ENCODE data around the gene BEND3. TPM values are rescaled to one million over a fixed set of nuclear protein-coding genes. Genes with fewer than 3 reads are reported as not detected.
A peak's percentile ranks its signal among the peaks of the same experiment; 100 is the strongest.
"Not testable (repeated sequence)": the region's sequence is repeated elsewhere in the genome, so short reads cannot be mapped to it uniquely, and the experiment has no call there.

Gene BEND3
- 3.5 and 4.2 TPM in 2 replicates for total RNA-seq

- peak within 1 kb of the TSS; percentile 64 for H3K4me3 ChIP-seq (ENCODE audit: low read depth, low read length)
- no peak for TF ChIP-seq CTCF (IDR thresholded peaks at IDR 0.05; ENCODE audit: insufficient read depth, low read depth, low read length)
- DNase-seq (ENCODE audit: low read depth) = no peak
These were observed at the start of gene BEND3 for GRCh38 chr6:107114926-107115694. Gene BEND3 (minus strand): TSS chr6:107115515. CDS start chr6:107099285, 16,230 bp downstream.

GRCh38 chr6:107164299-107164698 lies 49.0 kb upstream of the BEND3 start:
- not testable (repeated sequence) for DNase-seq (ENCODE audit: low read depth); H3K4me3 ChIP-seq (ENCODE audit: low read depth, low read length)

- H3K4me3 ChIP-seq (ENCODE audit: low read depth, low read length) = no peak overlapping the region
- no peak for DNase-seq (ENCODE audit: low read depth)
- TF ChIP-seq CTCF (IDR thresholded peaks at IDR 0.05; ENCODE audit: insufficient read depth, low read depth, low read length) = no peak
These were observed 46.2 kb upstream of the BEND3 start for GRCh38 chr6:107161521-107161920.

GRCh38 chr6:107156617-107157016 lies 41.3 kb upstream of the BEND3 start:
- TF ChIP-seq CTCF (IDR thresholded peaks at IDR 0.05; ENCODE audit: insufficient read depth, low read depth, low read length) = no peak
- no peak overlapping the region for H3K4me3 ChIP-seq (ENCODE audit: low read depth, low read length)
- no peak for DNase-seq (ENCODE audit: low read depth)

GRCh38 chr6:107154801-107155160 lies 39.5 kb upstream of the BEND3 start:
- H3K4me3 ChIP-seq (ENCODE audit: low read depth, low read length) = no peak overlapping the region
- DNase-seq (ENCODE audit: low read depth) = no peak
- TF ChIP-seq CTCF (IDR thresholded peaks at IDR 0.05; ENCODE audit: insufficient read depth, low read depth, low read length) = no peak

- no peak for DNase-seq (ENCODE audit: low read depth)
- no peak overlapping the region for H3K4me3 ChIP-seq (ENCODE audit: low read depth, low read length)
- no peak for TF ChIP-seq CTCF (IDR thresholded peaks at IDR 0.05; ENCODE audit: insufficient read depth, low read depth, low read length)
These were observed 39.0 kb upstream of the BEND3 start for GRCh38 chr6:107154131-107154800.

- no peak overlapping the region for H3K4me3 ChIP-seq (ENCODE audit: low read depth, low read length)
- TF ChIP-seq CTCF (IDR thresholded peaks at IDR 0.05; ENCODE audit: insufficient read depth, low read depth, low read length) = no peak
- no peak for DNase-seq (ENCODE audit: low read depth)
These were observed 37.5 kb upstream of the BEND3 start for GRCh38 chr6:107152638-107153430.
